GM18951 (cell line): ENCODE data around the gene AKAP8.
"Not testable (repeated sequence)": the region's sequence is repeated elsewhere in the genome, so short reads cannot be mapped to it uniquely, and the experiment has no call there.

Source experiments
- POLR2A ChIP-seq: IDR thresholded peaks from 4 replicates; pipeline ENCODE4 v1.6.1; 2011; ENCODE audit warnings: mild to moderate bottlenecking; ENCODE audit not compliant: insufficient read length, insufficient read depth; ENCODE audit errors: extremely low read depth
- in situ Hi-C: fragments of 300-500 bp; cut with MboI; formaldehyde crosslinking; loops from one replicate; pipeline ENCODE4 v1.12.0; 2022; ENCODE audit warnings: low sequenced_read_pairs, mixed read lengths, inconsistent platforms; ENCODE audit not compliant: unreplicated experiment

AKAP8 gene

GRCh38 chr19:15358918-15359317 lies 20.7 kb downstream of the AKAP8 start:
- no peak for TF ChIP-seq POLR2A
- in situ Hi-C loops: no loop called here

GRCh38 chr19:15357906-15358305 lies 21.7 kb downstream of the AKAP8 start:
- in situ Hi-C loops: no loop called here
- no peak for TF ChIP-seq POLR2A

GRCh38 chr19:15354566-15355296 lies 24.9 kb downstream of the AKAP8 start:
- no peak for TF ChIP-seq POLR2A
- in situ Hi-C loops: no loop called here

- no peak for TF ChIP-seq POLR2A
- in situ Hi-C loops: no loop called here
Observed at GRCh38 chr19:15353908-15354307, 25.7 kb downstream of the AKAP8 start.

- in situ Hi-C loops: not testable (repeated sequence)
Observed at GRCh38 chr19:15352535-15352934, 27.1 kb downstream of the AKAP8 start.

GRCh38 chr19:15341328-15341727 lies 38.3 kb downstream of the AKAP8 start:
- in situ Hi-C loops: not testable (repeated sequence)

GRCh38 chr19:15340086-15340485 lies 39.5 kb downstream of the AKAP8 start:
- in situ Hi-C loops: no loop called here
- no peak for TF ChIP-seq POLR2A

GRCh38 chr19:15337202-15337601 lies 42.4 kb downstream of the AKAP8 start:
- in situ Hi-C loops: no loop called here
- TF ChIP-seq POLR2A: no peak

GRCh38 chr19:15335992-15336391 lies 43.6 kb downstream of the AKAP8 start:
- in situ Hi-C loops: not testable (repeated sequence)

GRCh38 chr19:15332311-15332996 lies 47.1 kb downstream of the AKAP8 start, which contains the start of gene BRD4:
Gene BRD4, minus strand, starts transcription at chr19:15332539. Its CDS starts 59,440 bp downstream, at chr19:15273099.
- in situ Hi-C loops: no loop called here
- peak; percentile 66 for TF ChIP-seq POLR2A

GRCh38 chr19:15331419-15332310 lies 47.9 kb downstream of the AKAP8 start:
- in situ Hi-C loops: no loop called here
- TF ChIP-seq POLR2A: peak; percentile 41

- in situ Hi-C loops: no loop called here
- no peak for TF ChIP-seq POLR2A
Observed at GRCh38 chr19:15330801-15331418, 48.7 kb downstream of the AKAP8 start.

GRCh38 chr19:15328312-15328711 lies 51.3 kb downstream of the AKAP8 start:
- TF ChIP-seq POLR2A: no peak
- in situ Hi-C loops: no loop called here

- in situ Hi-C loops: no loop called here
- no peak for TF ChIP-seq POLR2A
Observed at GRCh38 chr19:15324791-15325519, 54.6 kb downstream of the AKAP8 start.
